Measurements from ENCODE around the gene TMEM119. TPM values are rescaled to one million over a fixed set of nuclear protein-coding genes. Genes with fewer than 3 reads are reported as not detected.

TMEM119 gene
- total and polyA plus RNA-seq, 2 of the 8 experiments (the other 6 are each of a cell fraction or from before 2014, with no cell fraction given), result 0.35 to 0.61 TPM

- Histone ChIP-seq H4K20me1 (replicated peaks in 1 of 2; ENCODE audit: control insufficient read depth in 1 of 2, insufficient read depth in 2 of 2, low read length in 2 of 2) (no peaks in the 10 kb centered on the region), H3K4me1 (replicated peaks in 1 of 4; ENCODE audit: control insufficient read depth in 3 of 4, insufficient read depth in 4 of 4, low read length in 3 of 4) (peaks cover 18 to 45% (median 25%) of the 10 kb centered on the region in 4 experiments), H3K36me3 (ENCODE audit: control insufficient read depth in 2 of 4, insufficient read depth in 4 of 4, low read length in 3 of 4) (no peaks in the 10 kb centered on the region), H2AFZ (ENCODE audit: low read length) (no peak overlapping the region), H3K23me2 (ENCODE audit: low read depth, low read length) (no peaks in the 10 kb centered on the region), H4K5ac (ENCODE audit: insufficient read length, low read depth, low read length) (peak overlapping the region; percentile 19), H3K27me3 (replicated peaks in 1 of 4; ENCODE audit: control insufficient read depth in 3 of 4, extremely low read depth in 1 of 4, insufficient read depth in 3 of 4, low read length in 3 of 4) (no peaks in the 10 kb centered on the region), H3K18ac (ENCODE audit: extremely low read depth, low read length) (peak overlapping the region; percentile 89), H3K79me1 (ENCODE audit: low read depth, low read length) (no peaks in the 10 kb centered on the region), H2BK120ac (replicated peaks; ENCODE audit: low read depth, low read length) (peak overlapping the region; percentile 45), H2BK5ac (ENCODE audit: low read depth, low read length) (peak overlapping the region; percentile 84; the same call in 1 of the 2 replicates), H4K91ac (replicated peaks; ENCODE audit: insufficient read length, low read length) (peak overlapping the region; percentile 88), H2AK5ac (ENCODE audit: low read depth, low read length) (peak overlapping the region; percentile 67), H3K9me3 (ENCODE audit: insufficient read depth in 2 of 2, low read depth in 1 of 2, low read length in 1 of 2) (no peaks in the 10 kb centered on the region), H2BK12ac (ENCODE audit: low read depth, low read length) (peak overlapping the region; percentile 3), H3K79me2 (ENCODE audit: control insufficient read depth in 1 of 2, insufficient read depth in 2 of 2, low read length in 2 of 2) (no peaks in the 10 kb centered on the region), H3K4ac (replicated peaks; ENCODE audit: insufficient read length, low read depth, low read length) (peak overlapping the region; percentile 61), H3K56ac (replicated peaks; ENCODE audit: insufficient read length, low read depth, low read length) (peak overlapping the region; percentile 21), H4K8ac (ENCODE audit: extremely low read depth, insufficient read depth, low read length) (no peak overlapping the region), H3K23ac (ENCODE audit: insufficient read length) (no peak overlapping the region), H3K9ac (replicated peaks in 1 of 4; ENCODE audit: extremely low read depth in 1 of 4, low read depth in 3 of 4, low read length in 3 of 4) (peak overlapping the region in 2 of 4 experiments; percentile 2 to 20; a peak in 2 of 7 replicates), H3K14ac (ENCODE audit: insufficient read length) (no peak overlapping the region), H3K27ac (ENCODE audit: low read depth, low read length) (peak overlapping the region; percentile 65; the same call in 1 of the 2 replicates), H3K4me3 (ENCODE audit: extremely low read depth in 1 of 4, insufficient read depth in 2 of 4, low read depth in 3 of 4, low read length in 4 of 4) (peak overlapping the region in 1 of 4 experiments; percentile 33; a peak in 2 of 8 replicates), H2BK15ac (ENCODE audit: low read length) (0 out of 2 replicates have a peak overlapping the region, but pooled peaks have one; percentile 38), H2BK20ac (ENCODE audit: low read length) (peak overlapping the region; percentile 88), H3K4me2 (ENCODE audit: insufficient read depth in 1 of 2, low read depth in 2 of 2, low read length in 2 of 2) (peak overlapping the region; percentile 31 to 57)
- no peak for DNase-seq (ENCODE audit: low read depth in 1 of 2, low spot score in 2 of 2)
- 85% methylated on average over 7 of the region's 7 CpGs; no CpG with 5 or more reads in 1 of the 2 experiments for WGBS, 2 experiments (ENCODE audit: extremely low coverage in 1 of 2, insufficient coverage in 1 of 2, insufficient read length in 1 of 2, insufficient replicate concordance in 2 of 2, low coverage in 1 of 2, low lambda C conversion rate in 2 of 2, missing lambda C conversion rate in 1 of 2)
- CTCF ChIA-PET (ENCODE audit: partially characterized antibody), result interaction anchor here (0.5 to 10.0 kb wide), 12 partner anchors 9 to 1849 kb away, joined by 3 to 90 read pairs (median 4); partner anchors contain the start of gene ISCU
- POLR2A ChIA-PET (ENCODE audit: partially characterized antibody), result interaction anchor here (0.6 to 2.5 kb wide), 15 partner anchors 10 to 118 kb away, joined by 3 to 10 read pairs (median 4); partner anchors contain the start of gene ISCU
- no peak for FAIRE-seq
- peak in 1 of 2 experiments; percentile 23; a peak in 1 of 3 replicates for TF ChIP-seq POLR2A (IDR thresholded peaks at IDR 0.05; ENCODE audit: control extremely low read depth in 1 of 2, low read depth in 2 of 2, low read length in 2 of 2)
- no peak for TF ChIP-seq CREB1 (IDR thresholded peaks at IDR 0.05)
Observed at GRCh38 chr12:108637222-108637971, 39.5 kb upstream of the TMEM119 start.
